Endothelial cell of umbilical vein (primary cell): ENCODE measurements around the gene SLC24A3. TPM values are rescaled to one million over a fixed set of nuclear protein-coding genes. Genes with fewer than 3 reads are reported as not detected.

Source experiments
- BruUV-seq: library from RNA; stranded (reverse); fragments of 400-500 nt; replicated peaks from 2 replicates; lab custom pipeline; 2021; lab: Mats Ljungman, UMichigan
- CTCF ChIA-PET: fragments of 300-600, 350-600 bp; sonication (Branson Sonifier 250); formaldehyde crosslinking; loops from one replicate; lab custom pipeline; 2021; ENCODE audit warnings: antibody characterized with exemption, inconsistent platforms; lab: Charles Lee
- POLR2A ChIA-PET: fragments of 300-600, 350-600 bp; sonication (Branson Sonifier 250); formaldehyde crosslinking; loops from one replicate; lab custom pipeline; 2021; ENCODE audit warnings: antibody characterized with exemption, inconsistent platforms; lab: Charles Lee
- DNase-seq: peaks from one replicate; pipeline ENCODE4 v3.0.0-alpha.2; 2011; ENCODE audit warnings: low read depth, low spot score
- FAIRE-seq: peaks from 2 replicates; lab custom pipeline; 2011; peaks lifted over from hg19 to GRCh38; lab: Jason Lieb, UNC
- H2AFZ ChIP-seq: 2 replicates; pipeline ENCODE4 v1.6.0; 2012; ENCODE audit warnings: low read depth, low read length, control low read depth, inconsistent platforms
- H3K27ac ChIP-seq: 2 replicates; pipeline ENCODE4 v1.5.1; 2011; ENCODE audit warnings: low read depth, mild to moderate bottlenecking, control low read depth, low read length, moderate library complexity; ENCODE audit not compliant: insufficient read depth
- H3K27me3 ChIP-seq, 2 experiments: 2 replicates each; pipeline versions ENCODE4 v1.6.0 to v1.6.1; 2011; ENCODE audit warnings: low read length in 2 of 2, mixed read lengths in 1 of 2; ENCODE audit not compliant: control insufficient read depth in 2 of 2, insufficient read depth in 2 of 2
- H3K36me3 ChIP-seq, 2 experiments: 2 replicates in 1 of 2; 3 replicates in 1 of 2; pipeline ENCODE4 v1.5.1; 2011; ENCODE audit warnings: low read length in 2 of 2, mild to moderate bottlenecking in 1 of 2, moderate library complexity in 1 of 2; ENCODE audit not compliant: control insufficient read depth in 2 of 2, insufficient read depth in 2 of 2; ENCODE audit errors: extremely low read depth in 1 of 2
- H3K4me1 ChIP-seq: 3 replicates; pipeline ENCODE4 v1.5.1; 2011; ENCODE audit warnings: mild to moderate bottlenecking, low read length; ENCODE audit not compliant: control insufficient read depth, insufficient read depth; ENCODE audit errors: extremely low read depth
- H3K4me2 ChIP-seq: 2 replicates; pipeline ENCODE4 v1.6.1; 2011; ENCODE audit warnings: low read length, control low read depth, mixed read lengths; ENCODE audit not compliant: insufficient read depth
- H3K4me3 ChIP-seq, 3 experiments: fragments of 200-600 bp in 1 of 3; sonication (generic), shearing (Covaris generic) in 1 of 3; replicated peaks in 1 of 3; 2 replicates each; pipeline ENCODE4 v1.5.1; 2011 to 2016; ENCODE audit warnings: control low read depth in 3 of 3, low read length in 3 of 3, mild to moderate bottlenecking in 2 of 3, inconsistent platforms in 1 of 3, low read depth in 1 of 3, moderate library complexity in 1 of 3; ENCODE audit not compliant: insufficient read depth in 1 of 3
- H3K79me2 ChIP-seq: 2 replicates; pipeline ENCODE4 v1.6.0; 2012; ENCODE audit warnings: low read length, inconsistent platforms; ENCODE audit not compliant: control insufficient read depth, insufficient read depth
- H3K9ac ChIP-seq: replicated peaks from 2 replicates; pipeline ENCODE3; 2011; ENCODE audit warnings: low read length, control low read depth; ENCODE audit not compliant: insufficient read depth; ENCODE audit errors: extremely low read depth
- H3K9me1 ChIP-seq: replicated peaks from 3 replicates; pipeline ENCODE4 v1.6.0; 2011; ENCODE audit warnings: mild to moderate bottlenecking, low read length; ENCODE audit not compliant: control insufficient read depth, insufficient read depth; ENCODE audit errors: extremely low read depth
- H3K9me3 ChIP-seq: replicated peaks from 2 replicates; pipeline ENCODE4 v1.5.1; 2012; ENCODE audit warnings: low read length, inconsistent platforms; ENCODE audit not compliant: control insufficient read depth, insufficient read depth
- H4K20me1 ChIP-seq: replicated peaks from 2 replicates; pipeline ENCODE3; 2011; ENCODE audit warnings: mild to moderate bottlenecking, low read length; ENCODE audit not compliant: control insufficient read depth, insufficient read depth; ENCODE audit errors: extremely low read depth
- CTCF ChIP-seq, 2 donors: IDR thresholded peaks; 1 replicate in 1 of 2; 2 replicates in 1 of 2; pipeline ENCODE4 v1.5.1; 2011; ENCODE audit warnings: low read length in 2 of 2, mild to moderate bottlenecking in 2 of 2, moderate library complexity in 2 of 2, control low read depth in 1 of 2, inconsistent platforms in 1 of 2, low read depth in 1 of 2; ENCODE audit not compliant: insufficient read depth in 1 of 2; ENCODE audit errors: extremely low read depth in 1 of 2
- EZH2 ChIP-seq: IDR thresholded peaks from 2 replicates; pipeline ENCODE4 v1.6.1; 2012; ENCODE audit warnings: borderline replicate concordance, low read depth, mild to moderate bottlenecking, moderate library complexity, low read length, inconsistent platforms; ENCODE audit not compliant: severe bottlenecking
- GATA2 ChIP-seq: IDR thresholded peaks from 2 replicates; pipeline ENCODE4 v1.7.0; 2011; ENCODE audit warnings: low read depth, mild to moderate bottlenecking, moderate library complexity, mixed read lengths, low read length; ENCODE audit not compliant: insufficient read length, insufficient read depth
- MAX ChIP-seq: IDR thresholded peaks from 2 replicates; pipeline ENCODE4 v1.6.1; 2011; ENCODE audit not compliant: insufficient read depth, insufficient read length
- POLR2A ChIP-seq: IDR thresholded peaks from 2 replicates; pipeline ENCODE4 v1.6.1; 2012; ENCODE audit warnings: low read depth, mild to moderate bottlenecking, control low read depth, low read length
- POLR2AphosphoS5 ChIP-seq: IDR thresholded peaks from 2 replicates; pipeline ENCODE4 v1.6.1; 2012; ENCODE audit warnings: low read depth, mild to moderate bottlenecking, control low read depth, low read length, moderate library complexity; ENCODE audit not compliant: insufficient read depth
- dilution Hi-C: fragments of 300-500 bp; cut with MboI; formaldehyde crosslinking; loops from one replicate; pipeline ENCODE4 v1.15.0; 2019; ENCODE audit warnings: low sequenced_read_pairs; ENCODE audit not compliant: extremely low pct_ligation_motif_present
- intact Hi-C: fragments of 100-400 bp; cut with micrococcal nuclease; formaldehyde crosslinking; loops from one replicate; pipeline ENCODE4 v1.10.0; 2022
- polyA plus RNA-seq, 4 experiments: library from polyadenylated mRNA; depleted of rRNA in 3 of 4; stranded (reverse) in 3 of 4; unstranded in 1 of 4; fragments of >200 nt; gene quantifications; 2 replicates each; pipeline versions ENCODE4 v1.2.1 to v1.2.3, GENCODE V29; 2011 to 2012; ENCODE audit warnings: missing spikeins in 1 of 4
- total RNA-seq: library from RNA; stranded (reverse); gene quantifications from 2 replicates; pipeline ENCODE4 v1.2.3, GENCODE V29; 2021

SLC24A3 gene
- total and polyA plus RNA-seq, 2 donors (not counting 3 experiments of a cell fraction or from before 2014, with no cell fraction given) = not detected

- DNase-seq (no peak), FAIRE-seq (no peak)
- TF ChIP-seq CTCF (IDR thresholded peaks at IDR 0.05; ENCODE audit: extremely low read depth in 1 of 2, insufficient read depth in 1 of 2, low read depth in 1 of 2, low read length in 2 of 2) (no peak), POLR2AphosphoS5 (no peak), EZH2 (no peak), GATA2 (no peak), POLR2A (no peak), MAX (no peak)
- Histone ChIP-seq H3K4me3 (no peak overlapping the region), H3K4me1 (no peaks in the 10 kb centered on the region), H2AFZ (no peak overlapping the region), H3K36me3 (no peaks in the 10 kb centered on the region), H3K9me1 (no peaks in the 10 kb centered on the region), H3K79me2 (no peaks in the 10 kb centered on the region), H3K27me3 (peaks cover 9 to 22% of the 10 kb centered on the region in 2 experiments), H3K27ac (no peak overlapping the region), H3K9ac (no peak overlapping the region), H3K4me2 (no peak overlapping the region), H4K20me1 (no peaks in the 10 kb centered on the region), H3K9me3 (no peaks in the 10 kb centered on the region)
- intact Hi-C loops = no loop called here
- CTCF ChIA-PET = interaction anchor here (4.9 to 10.0 kb wide), 2 partner anchors 31 to 1026 kb away, joined by 40 to 202 read pairs; no protein-coding TSS in a partner anchor
- no TSS peak for BruUV-seq
- dilution Hi-C loops = no loop called here
- POLR2A ChIA-PET = no interaction called here
Measured at GRCh38 chr20:19659448-19659847, 447.0 kb downstream of the SLC24A3 start.
